ENCODE data around the gene TM4SF4. TPM values are rescaled to one million over a fixed set of nuclear protein-coding genes. Genes with fewer than 3 reads are reported as not detected.

TM4SF4 gene
- total RNA-seq, 1 donor from 2014 or later: 0.21 TPM

- DNase-seq (ENCODE audit: low read depth): no peak
Observed at GRCh38 chr3:149510480-149510879, 36.0 kb downstream of the TM4SF4 start.

- DNase-seq (ENCODE audit: low read depth): no peak
Observed at GRCh38 chr3:149511040-149511626, 36.6 kb downstream of the TM4SF4 start.

GRCh38 chr3:149512073-149512782, 37.7 kb downstream of the TM4SF4 start:
- peak; percentile 77 for DNase-seq (ENCODE audit: low read depth)

- no peak for DNase-seq (ENCODE audit: low read depth)
Observed at GRCh38 chr3:149514471-149514870, 40.0 kb downstream of the TM4SF4 start.

GRCh38 chr3:149515249-149515648, 40.8 kb downstream of the TM4SF4 start:
- no peak for DNase-seq (ENCODE audit: low read depth)

- no peak for DNase-seq (ENCODE audit: low read depth)
Observed at GRCh38 chr3:149516920-149517319, 42.4 kb downstream of the TM4SF4 start.

GRCh38 chr3:149519912-149520311, 45.4 kb downstream of the TM4SF4 start:
- no peak for DNase-seq (ENCODE audit: low read depth)

- no peak for DNase-seq (ENCODE audit: low read depth)
Observed at GRCh38 chr3:149523512-149524299, 49.2 kb downstream of the TM4SF4 start.

- DNase-seq (ENCODE audit: low read depth): no peak
Observed at GRCh38 chr3:149527531-149528339, 53.2 kb downstream of the TM4SF4 start.

- DNase-seq (ENCODE audit: low read depth): no peak
Observed at GRCh38 chr3:149528340-149528650, 53.8 kb downstream of the TM4SF4 start.

GRCh38 chr3:149529099-149529498, 54.6 kb downstream of the TM4SF4 start:
- DNase-seq (ENCODE audit: low read depth): no peak

- DNase-seq (ENCODE audit: low read depth): peak; percentile 90
Observed at GRCh38 chr3:149532489-149533180, 58.1 kb downstream of the TM4SF4 start.

- no peak for DNase-seq (ENCODE audit: low read depth)
Observed at GRCh38 chr3:149534082-149534481, 59.6 kb downstream of the TM4SF4 start.

GRCh38 chr3:149534671-149535332, 60.3 kb downstream of the TM4SF4 start:
- peak; percentile 81 for DNase-seq (ENCODE audit: low read depth)

GRCh38 chr3:149535333-149535685, 60.8 kb downstream of the TM4SF4 start:
- DNase-seq (ENCODE audit: low read depth): no peak

- DNase-seq (ENCODE audit: low read depth): peak; percentile 80
Observed at GRCh38 chr3:149536429-149536828, 61.9 kb downstream of the TM4SF4 start.

GRCh38 chr3:149538371-149538770, 63.9 kb downstream of the TM4SF4 start:
- no peak for DNase-seq (ENCODE audit: low read depth)

GRCh38 chr3:149541091-149541491, 66.6 kb downstream of the TM4SF4 start:
- DNase-seq (ENCODE audit: low read depth): no peak

- no peak for DNase-seq (ENCODE audit: low read depth)
Observed at GRCh38 chr3:149542375-149543312, 68.1 kb downstream of the TM4SF4 start.
